Fibroblast of villous mesenchyme (primary cell): ENCODE data around the gene AXIN2. TPM values are rescaled to one million over a fixed set of nuclear protein-coding genes. Genes with fewer than 3 reads are reported as not detected.
A peak's percentile ranks its signal among the peaks of the same experiment; 100 is the strongest.

ENCODE experiments used
- DNase-seq: peaks from one replicate; pipeline ENCODE4 v3.0.0-alpha.2; 2010; ENCODE audit warnings: low read depth
- H3K4me3 ChIP-seq: 2 replicates; pipeline ENCODE4 v1.5.1; 2011; ENCODE audit warnings: low read depth, mild to moderate bottlenecking, low read length
- total RNA-seq: library from RNA; depleted of rRNA; stranded (reverse); fragments of >200 nt; gene quantifications from 2 replicates; pipeline ENCODE4 v1.2.3, GENCODE V29; 2012
- TF ChIP-seq, protein P1 (sequence below): IDR thresholded peaks from 2 replicates; pipeline ENCODE4 v1.5.1; 2012; ENCODE audit warnings: low read depth, mild to moderate bottlenecking, low read length; ENCODE audit not compliant: insufficient read depth

AXIN2 gene
- total RNA-seq, 1 donor, result 1.3 TPM

DNA sequence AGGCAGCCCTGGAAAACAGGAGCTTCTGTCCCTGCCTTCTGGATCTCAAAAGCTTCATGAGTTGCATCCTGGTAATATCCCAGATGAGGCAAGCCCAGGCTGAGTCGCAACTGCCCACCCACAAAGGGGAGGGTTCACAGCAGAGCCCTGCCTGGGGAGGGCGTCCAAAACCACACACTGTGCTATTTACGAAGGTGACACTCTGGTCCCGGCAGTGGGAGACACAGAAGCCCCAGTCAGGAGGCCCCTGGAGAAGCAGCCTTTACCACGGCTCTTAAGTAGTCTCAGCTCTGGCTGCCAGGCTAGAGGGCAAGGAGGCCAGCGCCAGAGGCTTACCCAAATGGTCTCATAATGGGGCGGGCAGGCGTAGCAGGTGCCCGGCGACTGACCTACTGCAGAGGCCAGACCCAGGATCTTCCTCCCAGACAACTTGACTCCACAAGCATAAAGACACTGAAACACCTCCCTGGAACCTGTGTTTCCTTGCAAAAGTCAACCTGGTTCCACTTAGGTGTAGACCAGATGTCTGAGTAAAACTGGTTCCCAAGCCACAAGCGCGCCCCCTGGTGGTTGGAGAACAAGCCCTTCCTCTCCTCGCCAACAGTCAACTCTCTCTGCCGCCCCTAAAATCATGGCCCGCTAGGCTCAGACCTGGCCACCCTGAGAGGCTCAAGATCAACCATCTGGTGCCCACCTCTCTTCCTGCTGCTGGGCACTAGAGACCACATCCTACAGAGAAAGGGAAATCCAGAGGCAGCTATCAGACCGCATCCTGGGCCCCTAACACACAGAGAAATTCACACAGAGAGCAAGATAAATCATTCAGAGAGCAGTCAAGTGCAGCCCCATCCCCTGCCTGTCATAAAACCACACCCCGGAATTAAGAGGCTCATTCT, 5.2 kb downstream of the AXIN2 start:
- no peak overlapping the region for H3K4me3 ChIP-seq
- DNase-seq, result peak; percentile 73
- TF ChIP-seq, protein P1, sequence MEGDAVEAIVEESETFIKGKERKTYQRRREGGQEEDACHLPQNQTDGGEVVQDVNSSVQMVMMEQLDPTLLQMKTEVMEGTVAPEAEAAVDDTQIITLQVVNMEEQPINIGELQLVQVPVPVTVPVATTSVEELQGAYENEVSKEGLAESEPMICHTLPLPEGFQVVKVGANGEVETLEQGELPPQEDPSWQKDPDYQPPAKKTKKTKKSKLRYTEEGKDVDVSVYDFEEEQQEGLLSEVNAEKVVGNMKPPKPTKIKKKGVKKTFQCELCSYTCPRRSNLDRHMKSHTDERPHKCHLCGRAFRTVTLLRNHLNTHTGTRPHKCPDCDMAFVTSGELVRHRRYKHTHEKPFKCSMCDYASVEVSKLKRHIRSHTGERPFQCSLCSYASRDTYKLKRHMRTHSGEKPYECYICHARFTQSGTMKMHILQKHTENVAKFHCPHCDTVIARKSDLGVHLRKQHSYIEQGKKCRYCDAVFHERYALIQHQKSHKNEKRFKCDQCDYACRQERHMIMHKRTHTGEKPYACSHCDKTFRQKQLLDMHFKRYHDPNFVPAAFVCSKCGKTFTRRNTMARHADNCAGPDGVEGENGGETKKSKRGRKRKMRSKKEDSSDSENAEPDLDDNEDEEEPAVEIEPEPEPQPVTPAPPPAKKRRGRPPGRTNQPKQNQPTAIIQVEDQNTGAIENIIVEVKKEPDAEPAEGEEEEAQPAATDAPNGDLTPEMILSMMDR, result peak; percentile 87

DNA sequence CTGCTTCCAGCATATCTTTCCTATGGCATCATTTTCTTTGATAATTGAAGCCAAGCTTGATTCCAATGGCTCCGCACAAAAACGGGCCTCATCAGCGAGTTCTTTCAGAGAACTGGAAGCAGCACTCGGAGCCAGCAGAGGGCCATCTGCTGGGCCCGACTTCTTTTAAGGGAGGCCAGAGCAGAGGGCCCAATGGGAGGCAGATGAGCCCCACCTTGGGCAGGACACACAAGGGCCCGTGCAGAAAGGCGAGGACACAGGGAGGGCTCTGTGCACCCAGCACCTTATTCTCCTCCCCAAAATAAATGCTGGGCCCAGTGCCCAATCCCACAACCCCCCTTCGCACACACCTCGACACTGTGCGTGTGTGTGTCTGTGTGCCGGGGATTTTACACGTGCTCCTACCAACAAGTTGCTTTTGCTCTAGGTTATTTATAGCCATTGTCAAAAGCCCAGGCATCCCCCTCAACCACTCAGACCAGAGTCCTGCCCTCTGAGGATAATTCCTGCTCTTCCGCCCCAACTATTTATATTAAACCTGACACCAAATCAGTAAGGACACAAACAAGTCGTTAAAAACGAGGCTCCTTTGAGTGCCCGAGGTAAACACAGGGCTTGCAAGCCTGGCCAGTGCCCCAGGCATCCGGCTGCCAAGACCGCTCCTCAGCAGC, 6.8 kb downstream of the AXIN2 start:
- DNase-seq, result peak; percentile 62
- TF ChIP-seq, protein P1, result peak; percentile 17
- no peak overlapping the region for H3K4me3 ChIP-seq

DNA sequence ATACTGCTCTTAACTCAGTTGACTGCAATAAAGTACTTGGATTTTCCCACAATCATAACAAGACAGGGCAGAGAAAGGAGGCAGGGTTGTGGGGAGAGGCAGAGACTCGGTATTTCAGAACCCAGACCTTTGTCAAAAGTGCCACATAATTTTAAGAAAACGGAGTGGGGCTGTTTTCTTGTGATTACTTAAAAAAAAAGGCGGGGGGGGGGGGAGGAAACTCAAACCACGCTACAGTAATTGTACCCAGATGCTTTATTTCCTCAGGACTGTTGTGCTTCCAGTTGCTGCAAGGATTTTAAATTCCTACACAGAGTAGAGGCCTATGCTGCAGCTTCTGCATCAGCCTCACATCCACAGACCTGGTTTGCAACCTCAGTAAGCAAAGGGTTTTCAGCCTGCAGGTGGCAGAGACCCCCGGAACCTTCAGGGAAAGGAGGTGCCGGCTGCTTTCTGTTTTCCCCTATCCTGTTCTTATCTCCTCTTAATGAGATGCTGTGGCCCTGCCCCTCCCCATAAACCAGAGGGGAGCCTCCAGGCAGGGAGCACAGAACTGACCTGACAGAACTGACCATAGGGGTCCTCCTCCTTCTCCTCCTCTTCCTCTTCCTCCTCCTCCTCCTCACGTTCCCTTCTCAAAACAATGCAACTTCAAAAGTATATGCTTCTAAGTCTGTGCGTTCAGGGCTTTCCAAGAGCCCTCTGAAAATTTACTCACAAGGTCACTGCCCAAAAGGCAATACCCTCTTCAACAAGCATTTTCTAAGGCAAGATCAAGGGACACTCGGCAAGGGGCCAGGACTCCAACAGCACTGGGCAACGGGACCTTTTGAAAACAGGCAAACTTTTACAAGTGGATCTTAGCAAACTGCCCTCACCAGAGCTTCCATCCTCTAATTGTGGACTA, 7.5 kb downstream of the AXIN2 start:
- TF ChIP-seq, protein P1, result no peak
- no peak overlapping the region for H3K4me3 ChIP-seq
- DNase-seq, result no peak

- DNase-seq, result peak; percentile 71
- H3K4me3 ChIP-seq, result no peak overlapping the region
- TF ChIP-seq, protein P1, result no peak
These were observed 8.3 kb downstream of the AXIN2 start for GRCh38 chr17:65553009-65553645.

DNA sequence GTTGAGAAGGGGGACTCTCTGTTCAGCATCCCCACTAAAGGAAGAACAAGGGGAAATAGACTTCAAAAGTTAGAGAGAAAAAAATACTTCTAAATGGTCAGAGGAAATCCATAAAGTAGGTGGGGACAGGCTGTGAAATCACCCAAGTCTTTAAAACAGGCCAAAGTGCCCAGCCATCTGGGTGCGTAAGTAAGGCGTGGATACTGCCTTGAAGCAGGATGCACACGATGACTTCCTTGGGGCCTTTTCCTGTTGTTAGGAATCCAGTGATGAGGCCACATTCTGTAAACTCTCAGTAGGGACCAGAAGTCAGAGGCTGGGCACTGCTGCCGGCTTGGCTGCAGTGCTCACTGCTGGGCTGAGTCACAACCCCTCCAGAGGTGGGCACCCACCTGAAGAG, 9.2 kb downstream of the AXIN2 start:
- no peak overlapping the region for H3K4me3 ChIP-seq
- no peak for DNase-seq
- TF ChIP-seq, protein P1, result no peak
